ENCODE measurements around the gene LDLRAD4.

Gene LDLRAD4

GRCh38 chr18:13392899-13393298, 174.3 kb downstream of the LDLRAD4 start:
- no peak for DNase-seq

- DNase-seq = no peak
These were observed 174.8 kb downstream of the LDLRAD4 start for GRCh38 chr18:13393338-13393737.

GRCh38 chr18:13394801-13395200, 176.2 kb downstream of the LDLRAD4 start:
- DNase-seq = no peak

GRCh38 chr18:13395577-13395976, 177.0 kb downstream of the LDLRAD4 start:
- DNase-seq = no peak

- DNase-seq = no peak
These were observed 179.1 kb downstream of the LDLRAD4 start for GRCh38 chr18:13397504-13398163.

GRCh38 chr18:13398631-13399030, 180.1 kb downstream of the LDLRAD4 start:
- no peak for DNase-seq

GRCh38 chr18:13399511-13399910, 181.0 kb downstream of the LDLRAD4 start:
- DNase-seq = no peak

GRCh38 chr18:13400636-13401315, 182.2 kb downstream of the LDLRAD4 start:
- no peak for DNase-seq

GRCh38 chr18:13401404-13401803, 182.8 kb downstream of the LDLRAD4 start:
- no peak for DNase-seq

- no peak for DNase-seq
These were observed 183.3 kb downstream of the LDLRAD4 start for GRCh38 chr18:13401826-13402225.

- DNase-seq = no peak
These were observed 185.4 kb downstream of the LDLRAD4 start for GRCh38 chr18:13403786-13404549.

- DNase-seq = no peak
These were observed 186.9 kb downstream of the LDLRAD4 start for GRCh38 chr18:13405305-13406038.

GRCh38 chr18:13406049-13406615, 187.6 kb downstream of the LDLRAD4 start:
- DNase-seq = no peak

- DNase-seq = no peak
These were observed 188.2 kb downstream of the LDLRAD4 start for GRCh38 chr18:13406736-13407135.

GRCh38 chr18:13407484-13407883, 188.9 kb downstream of the LDLRAD4 start:
- no peak for DNase-seq

GRCh38 chr18:13409026-13409425, 190.5 kb downstream of the LDLRAD4 start:
- no peak for DNase-seq

GRCh38 chr18:13409997-13410396, 191.4 kb downstream of the LDLRAD4 start:
- DNase-seq = no peak

- DNase-seq = no peak
These were observed 191.9 kb downstream of the LDLRAD4 start for GRCh38 chr18:13410471-13410870.

- DNase-seq = no peak
These were observed 193.5 kb downstream of the LDLRAD4 start for GRCh38 chr18:13412017-13412416.

- no peak for DNase-seq
These were observed 194.3 kb downstream of the LDLRAD4 start for GRCh38 chr18:13412901-13413300.

- no peak for DNase-seq
These were observed 195.5 kb downstream of the LDLRAD4 start for GRCh38 chr18:13414102-13414501.

- no peak for DNase-seq
These were observed 196.0 kb downstream of the LDLRAD4 start for GRCh38 chr18:13414521-13414920.

- DNase-seq = no peak
These were observed 197.2 kb downstream of the LDLRAD4 start for GRCh38 chr18:13415736-13416135.

Data from MV-4-11 (cell line).